ENCODE data around the gene PPFIA1.

Gene PPFIA1

DNA sequence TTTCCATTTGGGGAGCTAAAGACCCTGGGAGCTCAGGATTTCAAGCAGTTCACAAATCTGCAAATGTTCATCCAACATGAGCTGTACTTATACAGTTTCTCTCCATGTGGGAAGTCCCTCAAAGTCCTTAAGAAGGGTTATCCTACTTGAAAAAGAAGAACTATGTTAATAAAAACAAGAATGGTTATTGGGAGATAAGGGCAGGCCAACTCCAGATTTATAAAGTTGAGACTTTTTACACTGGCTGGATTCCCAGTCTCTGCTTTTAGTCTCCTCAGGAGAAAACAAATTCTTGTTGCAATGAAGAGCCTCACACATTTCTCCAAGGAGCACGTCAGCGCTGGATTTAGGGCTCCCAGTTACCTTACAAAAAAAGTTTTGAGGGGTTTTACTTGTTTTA is 93.7 kb downstream of the PPFIA1 start:
- ChIA-PET POLR2A (ENCODE audit: low non-redundant PET) (no interaction called here), CTCF (no interaction called here)
- TF ChIP-seq, protein P1, sequence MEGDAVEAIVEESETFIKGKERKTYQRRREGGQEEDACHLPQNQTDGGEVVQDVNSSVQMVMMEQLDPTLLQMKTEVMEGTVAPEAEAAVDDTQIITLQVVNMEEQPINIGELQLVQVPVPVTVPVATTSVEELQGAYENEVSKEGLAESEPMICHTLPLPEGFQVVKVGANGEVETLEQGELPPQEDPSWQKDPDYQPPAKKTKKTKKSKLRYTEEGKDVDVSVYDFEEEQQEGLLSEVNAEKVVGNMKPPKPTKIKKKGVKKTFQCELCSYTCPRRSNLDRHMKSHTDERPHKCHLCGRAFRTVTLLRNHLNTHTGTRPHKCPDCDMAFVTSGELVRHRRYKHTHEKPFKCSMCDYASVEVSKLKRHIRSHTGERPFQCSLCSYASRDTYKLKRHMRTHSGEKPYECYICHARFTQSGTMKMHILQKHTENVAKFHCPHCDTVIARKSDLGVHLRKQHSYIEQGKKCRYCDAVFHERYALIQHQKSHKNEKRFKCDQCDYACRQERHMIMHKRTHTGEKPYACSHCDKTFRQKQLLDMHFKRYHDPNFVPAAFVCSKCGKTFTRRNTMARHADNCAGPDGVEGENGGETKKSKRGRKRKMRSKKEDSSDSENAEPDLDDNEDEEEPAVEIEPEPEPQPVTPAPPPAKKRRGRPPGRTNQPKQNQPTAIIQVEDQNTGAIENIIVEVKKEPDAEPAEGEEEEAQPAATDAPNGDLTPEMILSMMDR (conservative IDR thresholded peaks at IDR 0.05; ENCODE audit: low read depth): no peak
- DNase-seq (ENCODE audit: low spot score): no peak
- H3K27ac ChIP-seq: no peak overlapping the region

DNA sequence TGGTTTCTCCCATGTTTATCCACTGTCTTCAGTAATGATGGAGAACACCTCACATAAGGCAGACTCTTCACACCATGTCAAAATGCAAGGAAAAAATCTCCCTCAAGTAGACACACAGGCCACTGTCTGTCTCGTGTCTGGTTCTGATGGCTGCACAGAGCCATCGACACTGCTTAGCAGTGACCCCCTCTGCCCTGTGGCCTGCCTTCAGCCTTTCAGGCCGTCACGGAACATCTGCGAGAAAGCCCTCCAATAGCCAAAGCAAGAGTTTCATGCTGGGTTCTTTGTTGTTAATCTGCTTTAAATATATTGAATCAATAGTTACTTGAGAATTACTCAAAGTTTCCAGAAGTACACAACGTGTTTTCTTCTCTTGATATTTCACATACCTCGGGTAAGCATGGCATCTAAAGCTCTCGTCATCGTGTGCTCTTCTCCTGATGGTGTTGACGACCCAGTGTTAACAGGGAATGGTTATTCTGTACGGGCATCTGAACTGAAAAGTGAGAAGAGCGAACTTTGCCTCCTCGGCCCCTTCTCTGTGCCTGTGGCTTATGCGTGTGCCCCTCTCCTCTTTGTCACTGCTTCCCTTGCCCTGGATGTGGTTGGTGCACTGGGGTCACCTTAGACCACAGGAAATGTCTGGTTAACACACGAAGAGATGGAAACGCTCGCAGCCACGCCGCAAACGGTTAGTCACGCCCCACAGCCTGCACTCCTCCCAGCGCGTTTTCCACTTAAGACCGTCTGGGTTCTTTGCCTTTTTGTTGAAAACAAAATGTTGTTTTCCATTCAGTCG is 94.5 kb downstream of the PPFIA1 start:
- H3K27ac ChIP-seq: no peak overlapping the region
- DNase-seq (ENCODE audit: low spot score): no peak
- POLR2A ChIA-PET (ENCODE audit: low non-redundant PET): no interaction called here
- TF ChIP-seq, protein P1 (conservative IDR thresholded peaks at IDR 0.05; ENCODE audit: low read depth): no peak
- CTCF ChIA-PET: no interaction called here

DNA sequence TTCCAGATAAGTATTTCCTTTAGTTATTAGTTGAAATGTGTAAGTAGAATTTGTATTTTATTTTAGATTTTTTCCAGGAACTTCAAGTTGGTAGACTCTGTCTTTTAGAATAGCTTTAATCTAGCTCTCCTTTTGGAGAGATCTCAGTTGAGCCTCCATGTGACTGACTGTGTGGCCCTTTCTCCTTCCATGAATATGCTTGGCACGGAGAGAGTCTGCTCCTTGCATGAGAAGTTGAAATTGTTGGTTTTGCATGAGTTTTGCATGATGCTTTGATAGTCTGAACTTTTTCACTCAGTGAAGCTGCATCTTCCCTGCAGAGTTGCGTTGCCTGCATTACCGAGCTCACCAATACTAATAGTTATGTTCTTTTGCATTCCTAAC is 95.0 kb downstream of the PPFIA1 start:
- DNase-seq (ENCODE audit: low spot score): no peak
- ChIA-PET CTCF (no interaction called here), POLR2A (ENCODE audit: low non-redundant PET) (no interaction called here)
- TF ChIP-seq, protein P1 (conservative IDR thresholded peaks at IDR 0.05; ENCODE audit: low read depth): no peak
- H3K27ac ChIP-seq: no peak overlapping the region

DNA sequence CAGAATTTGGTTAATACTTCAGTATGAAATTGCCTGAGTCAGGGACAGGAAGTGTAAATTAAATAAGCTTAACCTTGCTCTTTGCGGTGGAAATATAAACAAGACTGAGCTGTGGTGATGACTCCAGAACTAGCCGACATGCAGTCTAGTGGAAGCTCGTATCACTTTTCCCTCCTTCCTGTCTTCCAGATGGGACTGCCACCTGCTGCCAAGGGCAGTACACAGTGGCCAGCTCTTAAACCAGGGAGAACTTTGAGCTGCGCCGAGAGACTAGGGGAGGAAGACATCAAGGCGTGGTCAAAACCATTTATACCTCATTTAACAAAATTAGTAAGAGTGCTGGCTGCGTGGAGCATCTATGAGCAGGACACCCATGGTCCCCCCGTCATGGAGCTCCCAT is 96.6 kb downstream of the PPFIA1 start:
- CTCF ChIA-PET: interaction anchor here (0.6 kb wide), 1 partner anchor 40 kb away, joined by 3 read pairs; no protein-coding TSS in a partner anchor
- POLR2A ChIA-PET (ENCODE audit: low non-redundant PET): interaction anchor here (0.6 kb wide), 1 partner anchor 9 kb away, joined by 5 read pairs; no protein-coding TSS in a partner anchor
- no peak overlapping the region for H3K27ac ChIP-seq
- DNase-seq (ENCODE audit: low spot score): no peak
- TF ChIP-seq, protein P1 (conservative IDR thresholded peaks at IDR 0.05; ENCODE audit: low read depth): no peak

DNA sequence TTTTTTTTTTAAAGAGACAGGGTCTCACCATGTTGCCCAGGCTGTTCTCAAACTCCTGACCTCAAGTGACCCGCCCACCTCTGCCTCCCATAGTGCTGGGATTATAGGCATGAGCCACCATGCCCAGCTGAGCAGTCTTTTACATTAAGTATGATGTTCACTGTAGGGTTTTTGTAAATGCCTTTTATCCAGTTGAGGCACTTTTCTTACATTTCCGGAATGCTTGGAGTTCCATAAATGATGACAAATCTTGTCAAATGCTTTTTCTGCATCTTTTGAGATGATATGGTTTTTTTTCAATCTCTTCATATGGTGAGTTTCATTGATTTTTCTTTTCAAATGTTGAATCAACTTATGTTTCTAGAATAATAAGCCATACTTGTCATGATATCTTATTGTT is 98.5 kb downstream of the PPFIA1 start:
- no peak for DNase-seq (ENCODE audit: low spot score)
- CTCF ChIA-PET: interaction anchor here (0.7 kb wide), 1 partner anchor 580 kb away, joined by 4 read pairs; no protein-coding TSS in a partner anchor
- TF ChIP-seq, protein P1 (conservative IDR thresholded peaks at IDR 0.05; ENCODE audit: low read depth): no peak
- POLR2A ChIA-PET (ENCODE audit: low non-redundant PET): no interaction called here
- no peak overlapping the region for H3K27ac ChIP-seq

DNA sequence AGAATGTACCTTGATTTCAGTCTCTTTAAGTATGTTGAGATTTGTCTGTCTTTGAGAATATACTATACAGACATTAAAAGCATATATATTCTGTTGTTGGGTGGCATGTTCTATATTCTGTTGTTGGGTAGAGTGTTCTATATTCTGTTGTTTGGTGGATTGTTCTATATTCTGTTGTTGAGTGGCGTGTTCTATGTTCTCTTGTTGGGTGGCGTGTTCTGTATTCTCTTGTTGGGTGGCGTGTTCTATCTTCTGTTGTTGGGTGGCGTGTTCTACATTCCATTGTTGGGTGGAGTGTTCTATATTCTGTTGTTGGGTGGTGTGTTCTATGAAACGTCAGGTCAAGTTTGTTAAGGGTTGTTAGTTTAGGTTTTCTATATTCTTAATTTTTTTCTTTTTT is 100.8 kb downstream of the PPFIA1 start:
- H3K27ac ChIP-seq: no peak overlapping the region
- TF ChIP-seq, protein P1 (conservative IDR thresholded peaks at IDR 0.05; ENCODE audit: low read depth): no peak
- no peak for DNase-seq (ENCODE audit: low spot score)
- CTCF ChIA-PET: interaction anchor here (0.6 kb wide), 1 partner anchor 44 kb away, joined by 3 read pairs; no protein-coding TSS in a partner anchor
- POLR2A ChIA-PET (ENCODE audit: low non-redundant PET): no interaction called here

Measured in RWPE1 (cell line).